Ecto neural progenitor cell (in vitro differentiated cells): ENCODE measurements around the gene SPATC1L.
"Not testable (repeated sequence)": the region's sequence is repeated elsewhere in the genome, so short reads cannot be mapped to it uniquely, and the experiment has no call there.

Experiments
- DNase-seq: peaks from one replicate; pipeline ENCODE4 v3.0.0-alpha.2; 2018; ENCODE audit warnings: low spot score

SPATC1L gene

DNA sequence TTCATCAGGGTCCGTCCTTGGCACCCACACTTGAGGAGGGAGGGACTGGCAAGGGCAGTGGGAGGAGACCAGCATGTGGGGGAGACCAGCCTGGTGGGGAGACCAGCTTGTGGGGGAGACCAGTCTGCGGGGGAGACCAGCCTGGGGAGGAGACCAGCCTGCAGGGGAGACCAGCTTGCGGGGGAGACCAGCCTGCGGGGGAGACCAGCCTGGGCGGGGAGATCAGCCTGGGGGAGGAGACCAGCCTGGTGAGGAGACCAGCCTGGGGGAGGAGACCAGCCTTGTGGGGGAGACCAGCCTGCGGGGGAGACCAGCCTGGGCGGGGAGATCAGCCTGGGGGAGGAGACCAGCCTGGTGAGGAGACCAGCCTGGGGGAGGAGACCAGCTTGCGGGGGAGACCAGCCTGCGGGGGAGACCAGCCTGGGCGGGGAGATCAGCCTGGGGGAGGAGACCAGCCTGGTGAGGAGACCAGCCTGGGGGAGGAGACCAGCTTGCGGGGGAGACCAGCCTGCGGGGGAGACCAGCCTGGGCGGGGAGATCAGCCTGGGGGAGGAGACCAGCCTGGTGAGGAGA is 836 bp downstream of the SPATC1L start:
- DNase-seq, result not testable (repeated sequence)

DNA sequence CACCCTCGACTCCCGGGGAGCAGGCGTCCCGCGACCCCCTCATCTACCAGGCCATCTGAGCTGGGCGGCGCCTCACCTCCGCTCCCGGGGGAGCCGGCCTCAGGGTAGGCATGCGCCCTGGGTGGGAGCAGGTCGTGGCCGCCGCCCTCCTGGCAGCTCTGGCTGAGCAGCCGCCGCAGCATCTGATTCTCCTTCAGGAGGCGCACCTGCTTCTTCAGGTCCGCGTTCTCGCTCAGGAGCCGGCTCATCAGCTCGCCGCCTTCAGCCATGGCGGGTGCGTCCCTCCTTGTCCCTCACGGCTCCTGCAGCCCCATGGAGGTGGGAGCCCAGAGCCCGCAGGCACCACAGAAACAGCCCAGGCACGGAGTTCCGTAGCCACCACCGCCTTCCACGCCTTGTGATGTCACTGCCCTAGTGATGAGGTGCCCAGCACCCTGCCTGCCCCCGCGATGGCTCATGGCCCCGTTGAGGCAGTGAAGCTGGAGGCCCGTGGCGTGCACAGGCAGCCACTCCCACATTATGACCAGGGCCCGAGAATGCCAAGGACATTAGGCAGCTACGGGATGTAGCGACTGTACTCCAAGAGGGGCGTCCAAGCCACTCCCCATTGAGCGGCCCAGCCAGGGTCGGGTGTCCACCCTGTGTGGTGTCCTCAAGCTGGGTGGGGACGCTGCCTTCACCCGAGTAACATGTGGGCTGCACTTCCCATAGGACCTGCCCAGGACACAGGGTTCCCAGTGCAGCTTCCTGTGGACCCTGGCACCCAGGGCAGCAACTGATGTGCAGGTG is 1.5 kb downstream of the SPATC1L start:
- peak; percentile 48 for DNase-seq

DNA sequence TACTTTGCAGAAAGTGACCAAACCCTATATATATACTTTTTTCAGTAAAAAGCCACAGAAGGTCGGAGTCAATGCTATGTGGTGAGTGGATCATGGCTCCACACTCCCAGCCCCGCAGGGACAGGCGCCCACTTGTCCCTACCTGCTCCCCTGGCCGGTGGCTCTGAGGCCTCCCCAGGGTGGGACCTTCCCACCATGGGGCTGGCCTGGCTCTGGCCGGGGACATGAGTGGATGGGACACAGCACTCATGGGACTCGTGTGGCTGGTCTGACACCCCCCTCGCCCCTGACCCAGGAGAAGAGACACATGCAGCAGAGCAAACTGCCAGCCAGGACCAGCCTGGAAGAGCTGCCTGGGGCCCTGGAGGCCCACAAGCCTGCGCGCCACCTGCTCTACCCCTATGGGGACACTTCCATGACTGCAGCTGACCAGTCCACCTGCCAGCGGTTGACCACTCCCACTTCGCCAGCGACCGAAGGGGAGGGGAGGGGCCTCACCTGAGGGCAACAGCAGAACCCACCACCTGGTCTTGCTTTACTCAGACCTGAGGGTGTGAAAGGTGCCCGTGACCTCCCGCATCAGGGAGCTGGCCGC is 2.2 kb downstream of the SPATC1L start:
- peak; percentile 43 for DNase-seq

DNA sequence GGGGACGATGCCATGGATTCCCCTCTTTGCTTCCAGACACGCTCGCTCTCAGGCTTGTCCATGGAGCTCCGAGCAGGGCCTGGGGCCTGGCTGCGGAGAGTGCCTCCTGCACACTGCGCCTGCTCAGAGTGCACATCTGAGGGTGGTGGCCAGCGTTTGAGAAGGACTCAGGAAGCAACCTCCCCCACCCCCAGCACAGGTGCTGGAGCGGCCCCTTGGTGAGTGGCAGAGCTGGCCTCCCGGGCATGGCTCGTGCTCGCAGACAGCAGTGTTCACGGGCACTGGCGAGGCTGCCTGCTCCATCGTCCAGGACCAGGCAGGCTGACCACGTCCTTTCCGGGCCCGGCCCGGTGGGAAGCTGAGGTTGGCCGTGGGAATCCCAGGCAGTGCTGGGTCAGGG is 2.8 kb downstream of the SPATC1L start:
- DNase-seq, result no peak

DNA sequence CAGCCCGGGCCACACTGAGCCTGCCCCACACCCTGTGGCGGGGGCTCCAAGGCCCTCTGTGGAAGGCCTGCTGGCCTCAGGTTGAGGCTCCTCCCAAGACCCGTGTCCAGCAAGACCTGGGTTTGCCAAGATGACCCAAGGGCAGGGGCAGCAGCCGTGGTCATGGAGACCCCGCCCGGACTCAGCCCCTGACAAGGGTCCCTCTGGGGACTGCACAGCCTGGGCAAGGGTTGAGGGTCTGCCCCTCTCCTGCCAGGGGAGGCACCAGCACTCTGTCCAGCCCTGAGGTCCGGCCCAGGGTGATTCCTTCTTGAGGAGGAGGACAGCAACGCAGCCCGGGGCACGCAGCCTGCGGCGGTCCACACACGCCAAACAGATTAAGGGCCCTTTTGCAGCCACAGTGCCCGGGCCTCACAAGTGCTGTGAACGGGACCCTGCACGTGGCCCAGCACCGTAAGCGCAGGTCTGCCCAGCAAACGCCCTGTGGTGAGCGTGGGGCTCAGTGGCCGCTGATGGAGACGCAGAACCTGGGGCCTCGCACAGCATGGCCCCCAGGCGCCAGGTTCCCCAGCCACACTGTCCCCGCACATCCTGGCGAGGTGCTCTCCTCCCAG is 3.4 kb downstream of the SPATC1L start:
- no peak for DNase-seq

DNA sequence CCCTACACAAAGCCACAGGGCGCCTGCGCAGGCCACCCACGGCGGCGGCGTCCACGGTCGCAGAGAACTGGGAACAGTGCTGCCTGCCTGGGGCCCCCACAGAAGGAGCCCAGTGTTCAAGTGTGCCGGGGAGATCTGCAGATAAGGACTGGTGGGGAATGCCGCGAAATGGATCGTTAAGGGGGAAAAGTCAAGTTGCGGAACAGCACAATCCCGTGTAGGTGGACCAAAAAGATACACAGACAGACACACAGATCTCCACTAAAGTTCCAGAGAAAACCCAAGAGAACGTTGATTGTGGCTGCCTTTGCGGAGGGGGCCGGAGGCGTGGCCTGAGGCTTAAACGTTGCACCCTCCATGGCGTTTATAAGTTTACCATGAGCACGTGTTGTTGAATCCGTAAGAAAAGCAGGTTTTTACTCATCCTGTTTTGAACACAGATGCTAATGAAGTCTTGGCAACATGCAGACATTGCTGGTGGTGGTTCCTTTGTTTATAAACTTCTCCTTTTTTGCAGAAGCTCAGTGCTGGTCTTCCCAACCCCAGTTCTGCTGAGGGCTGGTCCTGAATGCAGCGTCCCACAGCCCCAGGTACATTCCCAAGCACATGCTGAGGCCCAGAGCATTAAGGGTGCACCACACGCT is 4.1 kb downstream of the SPATC1L start:
- DNase-seq, result no peak

DNA sequence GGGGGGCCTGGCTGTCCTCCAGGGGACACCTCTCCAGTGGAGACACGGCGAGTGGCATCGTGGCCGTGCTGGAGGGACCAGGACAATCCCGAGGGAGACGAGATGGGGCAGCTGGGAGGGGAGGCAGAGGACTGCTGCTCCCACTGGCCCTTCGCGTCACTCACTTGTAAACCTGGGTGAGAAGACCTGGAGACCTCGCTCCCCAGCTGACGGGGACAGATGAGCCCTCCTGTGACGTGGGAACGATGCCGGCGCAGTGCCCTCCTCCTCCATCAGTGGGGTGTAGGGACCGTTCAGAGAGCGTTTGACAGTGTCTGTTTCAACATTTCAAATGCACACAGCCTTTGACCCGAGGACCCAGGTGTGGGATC is 4.6 kb downstream of the SPATC1L start:
- DNase-seq, result peak; percentile 45

DNA sequence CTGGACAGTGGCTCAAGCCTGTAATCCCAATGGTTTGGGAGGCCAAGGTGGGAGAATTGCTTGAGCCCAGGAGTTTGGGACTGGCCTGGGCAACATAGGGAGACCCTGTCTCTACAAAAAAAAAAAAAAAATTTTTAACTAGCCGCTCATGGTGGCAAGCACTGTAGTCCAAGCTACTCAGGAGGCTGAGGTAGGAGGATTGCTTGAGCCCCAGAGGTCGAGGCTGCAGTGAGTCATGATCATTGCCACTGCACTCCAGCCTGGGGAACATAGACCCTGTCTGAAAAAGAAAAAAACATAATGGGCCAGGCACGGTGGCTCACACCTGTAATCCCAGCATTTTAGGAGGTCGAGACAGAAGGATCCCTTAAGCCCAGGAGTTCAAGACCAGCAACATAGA is 5.3 kb downstream of the SPATC1L start:
- no peak for DNase-seq

DNA sequence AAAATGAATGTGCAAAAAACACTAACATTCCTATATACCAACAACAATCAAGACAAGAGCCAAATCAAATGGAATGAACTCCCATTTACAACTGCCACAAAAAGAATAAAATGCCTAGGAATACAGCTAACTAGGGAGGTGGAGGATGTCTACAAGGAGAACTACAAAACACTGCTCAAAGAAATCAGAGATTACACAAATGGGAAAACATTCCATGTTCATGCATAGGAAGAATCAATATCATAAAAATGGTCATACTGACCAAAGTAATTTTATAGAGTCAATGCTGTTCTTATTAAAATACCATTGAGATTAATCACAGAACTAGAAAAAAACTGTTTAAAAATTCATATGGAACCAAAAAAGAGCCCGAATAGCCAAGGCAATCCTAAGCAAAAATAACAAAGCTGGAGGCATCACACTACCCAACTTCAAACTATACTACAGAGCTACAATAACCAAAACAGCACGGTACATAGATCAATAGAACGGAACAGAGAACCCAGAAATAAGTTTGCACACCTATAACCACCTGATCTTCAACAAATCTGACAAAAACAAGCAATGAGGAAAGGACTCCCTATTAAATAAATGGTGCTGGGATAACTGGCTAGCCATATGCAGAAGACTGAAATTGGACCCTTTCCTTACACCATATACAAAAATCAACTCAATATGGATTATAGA is 7.7 kb downstream of the SPATC1L start:
- DNase-seq, result not testable (repeated sequence)

DNA sequence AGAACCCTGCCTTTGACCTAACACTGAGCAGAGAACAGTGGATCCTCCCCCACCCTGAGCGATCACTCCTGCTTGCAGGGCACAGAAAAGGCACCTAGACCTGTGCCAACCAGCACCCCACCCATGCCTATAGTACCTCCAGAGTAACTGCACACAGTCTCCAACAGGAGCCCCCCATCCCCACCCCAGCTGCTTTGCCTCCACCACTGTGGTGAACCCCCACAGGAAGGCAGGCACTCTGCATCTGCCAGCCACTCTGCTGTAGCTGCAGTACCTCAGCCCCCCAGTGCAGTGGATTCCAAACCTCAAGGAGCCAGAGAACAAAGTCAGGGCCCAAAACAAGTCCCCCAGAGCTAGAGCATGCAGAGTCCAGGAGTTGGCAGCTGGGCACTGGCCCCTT is 10.7 kb downstream of the SPATC1L start:
- DNase-seq, result peak; percentile 30

DNA sequence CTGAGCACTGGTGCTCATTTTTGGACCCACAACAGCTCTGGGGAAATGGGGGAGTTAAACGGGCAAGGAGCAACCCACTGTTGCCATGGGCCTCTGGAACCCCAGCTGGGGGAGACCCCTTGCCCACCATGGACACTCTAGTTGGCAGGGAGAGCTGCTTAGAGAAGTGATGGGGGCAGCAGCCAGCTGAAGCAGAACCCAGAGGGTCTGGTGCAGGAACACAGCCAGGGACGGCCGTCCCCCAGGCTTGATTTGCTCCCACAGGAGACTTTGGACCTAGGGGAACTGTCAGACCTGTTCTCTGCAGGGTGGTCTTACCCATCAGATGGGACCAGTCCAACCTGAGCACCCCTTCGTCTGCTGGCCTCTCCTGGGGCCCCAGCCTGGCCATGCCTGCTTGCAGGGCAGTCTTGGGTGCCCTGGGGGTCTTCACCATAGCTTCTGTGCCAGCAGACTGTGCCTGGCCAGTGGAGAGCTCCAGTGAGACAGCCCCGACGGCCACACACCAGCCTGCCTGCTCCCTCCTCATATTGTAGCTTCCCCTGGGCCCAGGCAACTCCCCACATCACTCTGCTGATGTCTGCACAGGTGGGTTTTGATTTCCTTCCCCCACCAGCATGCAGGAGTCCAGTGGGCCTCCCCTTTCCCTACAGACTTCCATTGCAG is 11.3 kb downstream of the SPATC1L start:
- DNase-seq, result peak; percentile 24

DNA sequence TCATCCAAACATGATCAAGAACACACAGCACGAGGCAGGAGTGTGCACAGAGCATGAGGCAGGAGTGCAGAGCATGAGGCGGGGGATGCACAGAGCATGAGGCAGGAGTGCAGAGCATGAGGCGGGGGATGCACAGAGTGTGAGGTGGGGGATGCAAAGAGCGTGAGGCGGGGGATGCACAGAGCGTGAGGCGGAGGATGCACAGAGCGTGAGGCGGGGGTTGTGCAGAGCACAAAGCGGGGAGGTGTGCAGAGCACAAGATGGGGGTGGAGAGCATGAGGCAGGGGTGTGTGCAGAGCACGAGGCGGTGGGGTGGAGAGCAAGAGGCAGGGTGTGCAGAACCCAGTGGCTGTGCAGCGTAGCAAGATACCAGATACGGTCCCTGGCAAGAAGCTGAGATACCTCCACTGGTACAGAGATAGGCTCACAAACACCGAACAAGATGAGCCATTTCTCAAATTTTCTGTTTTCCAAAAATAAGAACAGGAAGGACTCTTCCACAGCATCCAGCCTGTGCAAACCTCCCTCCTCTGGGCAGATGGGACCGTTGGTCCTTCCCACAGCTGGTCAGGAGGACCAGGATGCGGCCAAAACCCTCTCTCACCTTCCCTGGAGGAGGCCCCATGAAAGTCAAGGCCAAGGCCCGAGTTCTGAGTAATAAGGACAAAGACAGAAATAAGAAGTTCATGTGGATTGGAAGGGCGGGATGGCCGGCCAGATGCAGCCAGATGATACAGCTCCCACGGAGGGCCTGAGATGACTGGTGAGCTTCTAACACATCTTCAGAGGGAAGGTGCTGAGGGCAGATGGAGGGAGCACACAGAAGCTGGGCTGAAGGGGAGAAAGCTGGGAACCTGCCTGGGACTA is 12.0 kb downstream of the SPATC1L start:
- DNase-seq, result peak; percentile 32

DNA sequence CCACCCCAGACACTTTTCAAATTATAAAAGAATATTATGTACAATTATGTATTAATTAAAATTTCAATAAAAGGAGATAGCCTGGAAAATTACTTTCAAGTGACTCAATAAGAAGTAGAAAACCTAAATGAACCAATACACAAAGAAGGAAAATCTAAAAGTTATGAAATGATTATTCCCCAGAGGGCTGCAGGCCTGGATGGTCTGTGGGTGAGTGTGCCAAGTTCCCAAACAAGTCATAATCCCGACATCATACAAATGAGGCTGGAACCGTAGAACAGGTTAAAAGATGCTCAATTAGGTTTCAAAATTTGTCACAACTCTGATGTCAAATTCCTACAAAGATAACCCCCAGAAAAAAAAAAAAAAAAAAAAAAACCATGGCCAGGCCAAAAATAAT is 12.7 kb downstream of the SPATC1L start:
- no peak for DNase-seq

DNA sequence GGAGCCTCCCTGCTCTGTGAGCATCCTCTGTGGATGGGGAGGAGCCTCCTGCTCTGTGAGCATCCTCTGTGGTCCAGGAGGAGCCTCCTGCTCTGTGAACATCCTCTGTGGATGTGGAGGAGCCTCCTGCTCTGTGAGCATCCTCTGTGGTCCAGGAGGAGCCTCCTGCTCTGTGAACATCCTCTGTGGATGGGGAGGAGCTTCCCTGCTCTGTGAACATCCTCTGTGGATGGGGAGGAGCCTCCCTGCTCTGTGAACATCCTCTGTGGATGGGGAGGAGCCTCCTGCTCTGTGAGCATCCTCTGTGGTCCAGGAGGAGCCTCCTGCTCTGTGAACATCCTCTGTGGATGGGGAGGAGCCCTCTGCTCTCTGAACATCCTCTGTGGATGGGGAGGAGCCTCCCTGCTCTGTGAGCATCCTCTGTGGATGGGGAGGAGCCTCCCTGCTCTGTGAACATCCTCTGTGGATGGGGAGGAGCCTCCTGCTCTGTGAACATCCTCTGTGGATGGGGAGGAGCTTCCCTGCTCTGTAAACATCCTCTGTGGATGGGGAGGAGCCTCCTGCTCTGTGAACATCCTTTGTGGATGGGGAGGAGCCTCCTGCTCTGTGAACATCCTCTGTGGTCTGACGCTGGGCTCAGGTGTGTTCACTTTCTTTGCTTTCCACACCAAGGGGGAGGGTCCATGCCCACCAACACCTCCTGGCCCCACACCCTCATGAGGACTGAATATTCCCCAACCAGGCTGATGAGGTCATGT is 13.6 kb downstream of the SPATC1L start:
- DNase-seq, result not testable (repeated sequence)

DNA sequence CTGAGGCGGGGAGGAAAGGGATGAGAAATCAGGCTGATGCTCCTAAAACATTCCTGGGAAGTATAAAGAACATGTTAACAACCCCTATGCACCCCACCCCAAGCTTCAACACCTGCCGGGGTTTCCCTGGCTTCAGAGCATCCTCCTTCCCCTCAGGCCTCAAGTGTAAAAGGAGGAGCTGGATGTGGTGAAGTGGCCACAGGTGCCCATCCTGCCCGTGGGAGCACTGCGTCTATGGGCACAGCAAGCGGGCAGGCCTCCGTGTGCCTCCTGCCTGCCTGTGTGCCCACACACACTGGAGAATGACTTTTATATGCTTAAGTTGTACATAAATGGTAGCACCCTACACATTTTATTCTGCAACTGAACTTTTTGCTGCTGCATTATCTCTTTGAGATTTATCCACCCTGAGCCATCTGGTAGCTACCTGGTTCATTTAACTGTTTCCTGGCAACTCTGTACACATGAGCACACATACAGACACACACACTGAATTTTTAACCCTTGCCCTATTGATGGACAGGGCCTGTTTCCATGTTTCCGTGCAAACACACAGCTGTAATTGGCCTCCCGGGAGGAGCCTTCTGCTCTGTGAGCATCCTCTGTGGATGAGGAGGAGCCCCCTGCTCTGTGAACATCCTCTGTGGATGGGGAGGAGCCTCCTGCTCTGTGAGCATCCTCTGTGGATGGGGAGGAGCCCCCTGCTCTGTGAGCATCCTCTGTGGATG is 15.4 kb downstream of the SPATC1L start:
- DNase-seq, result no peak

DNA sequence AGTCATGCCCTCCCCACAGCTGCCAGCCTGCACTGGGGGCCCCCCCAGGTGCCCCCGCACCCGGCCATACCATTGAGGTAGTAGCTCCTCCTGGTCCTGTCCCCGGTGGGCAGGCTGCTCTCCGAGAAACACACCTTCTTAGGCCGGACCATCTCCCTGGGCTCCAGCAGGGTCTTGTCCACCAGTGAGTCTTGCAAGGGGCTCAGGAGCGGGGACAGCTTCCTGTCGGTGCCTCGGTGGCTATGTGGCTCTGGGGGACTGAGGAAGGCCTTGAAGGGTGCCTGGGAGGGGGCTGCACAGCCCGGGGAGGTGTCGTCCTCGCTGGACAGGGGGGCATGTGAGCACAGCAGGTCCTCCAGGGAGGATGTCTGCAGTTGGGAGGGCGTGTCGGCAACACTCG is 16.0 kb downstream of the SPATC1L start:
- DNase-seq, result peak; percentile 35

DNA sequence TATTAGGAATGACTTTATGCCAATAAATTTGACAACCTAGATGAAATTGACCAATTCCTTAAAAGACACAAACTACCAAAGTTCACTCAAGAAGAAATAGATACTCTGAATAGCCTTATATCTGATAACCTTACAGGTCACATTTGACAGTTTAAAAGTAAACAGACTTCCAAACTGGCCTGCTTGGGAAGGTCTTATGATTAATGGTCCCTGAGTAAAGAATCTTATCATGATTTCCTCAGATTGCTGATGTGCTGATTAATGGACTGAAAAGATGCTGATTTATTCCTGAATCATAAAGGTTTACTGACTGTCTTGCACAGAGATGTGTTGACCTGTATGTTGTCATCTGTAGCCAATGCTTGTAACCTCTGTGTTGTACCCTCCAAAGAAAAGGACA is 19.2 kb downstream of the SPATC1L start:
- DNase-seq, result no peak

DNA sequence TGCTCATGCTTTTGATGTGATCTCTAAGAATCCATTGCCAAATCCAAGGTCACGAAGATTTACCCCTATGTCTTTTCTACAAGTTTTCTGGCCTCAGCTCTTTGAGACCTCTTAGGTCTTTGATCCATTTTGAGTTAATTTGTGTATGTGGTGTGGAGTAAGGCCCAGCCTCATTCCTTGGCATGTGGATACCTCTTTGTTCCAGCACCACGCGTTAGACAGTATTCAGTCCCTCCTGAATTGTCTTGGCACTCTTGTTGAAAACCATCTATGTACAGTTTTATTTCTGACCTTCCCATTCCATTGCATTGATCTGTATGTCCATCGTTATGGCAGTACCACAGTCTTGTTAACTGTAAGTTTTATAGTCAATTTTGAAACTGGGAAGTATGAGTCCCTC is 20.9 kb downstream of the SPATC1L start:
- DNase-seq, result no peak
